ENCODE data around the gene NTM.

Gene NTM

DNA sequence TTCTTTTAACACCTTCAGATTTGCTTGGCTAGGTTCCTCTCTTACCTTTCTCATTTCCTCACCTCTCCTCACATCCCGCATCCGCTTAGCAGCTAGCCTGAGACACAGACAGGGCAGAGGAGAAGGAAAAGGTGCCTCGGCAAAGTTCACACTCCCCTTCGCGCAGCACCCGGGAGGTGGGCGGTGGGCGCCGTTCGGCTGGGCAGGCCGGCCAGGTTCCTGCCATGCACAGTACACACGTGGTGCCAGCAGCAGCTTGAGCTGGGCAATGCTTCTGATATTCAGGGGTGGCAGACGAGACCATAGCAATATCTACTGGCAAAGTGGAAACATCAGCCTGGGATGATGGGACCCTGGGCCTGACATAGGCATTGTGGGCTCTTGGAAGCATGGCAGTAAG, 3.3 kb downstream of the NTM start:
- DNase-seq, result no peak

DNA sequence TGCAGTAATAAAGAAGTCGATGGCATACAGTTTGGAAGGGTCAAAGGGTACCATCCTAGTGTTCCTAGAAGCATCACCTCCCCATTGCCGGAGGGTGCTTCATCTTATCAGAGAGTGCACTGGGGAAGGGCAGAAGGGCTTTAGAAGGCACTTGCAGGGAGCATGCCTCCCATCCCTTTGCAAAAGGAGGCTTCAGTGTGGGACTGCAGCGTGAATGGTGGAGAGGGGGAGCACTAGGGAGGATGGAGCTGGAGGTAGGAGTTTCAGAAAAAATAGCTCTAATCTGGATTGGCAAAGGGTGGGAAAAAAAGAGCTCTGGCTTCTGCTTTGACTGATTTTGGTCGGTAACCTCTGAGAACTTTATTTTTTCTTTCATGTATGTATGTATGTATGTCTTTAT, 5.0 kb downstream of the NTM start:
- no peak for DNase-seq

DNA sequence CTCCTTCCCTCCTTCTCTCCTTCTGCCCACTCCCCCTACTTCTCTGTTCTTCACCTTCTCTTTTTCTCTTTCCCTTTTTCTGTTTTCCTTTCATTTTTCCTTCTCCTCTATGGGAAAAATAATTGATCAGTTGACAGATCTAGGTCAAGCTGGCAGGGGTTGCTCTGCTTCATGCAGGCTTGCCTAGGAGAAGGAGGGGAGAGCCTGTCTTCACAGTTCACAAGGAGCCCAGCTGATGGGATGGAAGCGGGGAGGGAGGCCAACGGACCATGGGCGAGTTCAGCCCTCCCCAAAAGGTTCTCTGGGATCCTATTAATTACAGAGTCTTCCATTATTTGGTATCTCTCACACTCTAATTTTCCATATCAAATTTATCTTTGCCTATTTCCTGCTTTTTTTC, 5.5 kb downstream of the NTM start:
- DNase-seq, result no peak

DNA sequence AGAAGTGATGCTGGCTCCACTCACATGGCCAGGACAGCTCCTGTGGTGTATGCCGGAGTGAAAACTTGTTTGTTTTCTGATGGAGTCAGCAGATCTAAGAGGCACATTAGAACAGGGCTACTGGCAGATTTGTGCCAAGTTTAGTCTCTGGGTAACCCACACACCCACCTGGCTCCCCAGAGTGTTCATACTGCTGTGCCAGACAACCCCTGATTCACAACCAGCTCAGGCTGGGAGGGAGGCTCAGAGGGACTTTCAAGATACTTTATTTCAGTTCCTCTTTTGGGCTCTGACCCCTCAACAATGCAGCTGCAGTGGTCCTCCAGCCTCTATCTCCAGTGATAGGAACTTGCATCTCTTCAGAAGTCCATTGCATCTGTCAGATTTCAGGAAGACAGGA, 8.5 kb downstream of the NTM start:
- no peak for DNase-seq

DNA sequence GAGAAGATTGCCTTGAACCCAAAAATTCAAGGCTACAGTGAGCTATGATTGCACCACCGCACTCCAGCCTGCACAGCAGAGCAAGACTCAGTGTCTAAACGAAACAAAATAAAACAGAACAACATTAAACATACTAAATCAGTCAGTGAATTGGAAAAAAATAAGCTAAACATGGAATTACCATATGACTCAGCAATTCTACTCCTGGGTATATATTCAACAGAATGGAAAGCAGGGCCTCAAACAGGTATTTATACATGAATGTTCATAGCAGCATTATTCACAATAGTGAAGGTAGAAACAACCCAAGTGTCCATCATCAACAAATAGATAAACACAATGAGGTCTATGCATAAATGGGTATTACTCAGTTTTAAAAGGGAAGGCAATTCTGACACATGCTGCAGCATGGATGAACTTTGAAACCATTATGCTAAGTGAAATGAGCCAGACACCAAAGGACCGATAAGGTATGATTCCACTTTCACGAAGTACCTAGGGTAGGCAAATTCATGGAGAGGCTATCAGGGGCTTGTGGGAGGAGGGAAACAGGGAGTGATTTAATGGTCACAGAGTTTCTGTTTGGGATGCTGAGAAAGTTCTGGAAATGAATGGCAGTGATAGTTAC, 15.5 kb downstream of the NTM start:
- DNase-seq, result no peak

DNA sequence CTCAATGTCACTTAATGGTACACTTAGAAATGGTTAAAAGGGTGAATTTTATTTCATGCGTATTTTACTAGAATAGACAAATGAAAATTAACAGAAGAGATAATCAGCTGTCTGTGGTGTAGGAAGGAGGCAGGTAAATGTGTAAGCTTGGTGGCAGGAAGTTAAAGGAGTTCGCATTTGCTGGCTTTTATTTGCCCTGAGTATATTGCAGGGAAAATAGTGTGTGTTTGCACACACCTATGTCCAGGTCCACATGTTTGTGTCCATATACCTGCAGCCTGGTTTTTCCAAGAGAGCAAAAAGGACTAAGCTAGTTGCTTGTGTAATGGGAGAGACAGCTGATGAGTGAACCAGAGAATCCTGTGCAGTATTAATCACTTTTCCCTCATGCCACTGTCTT, 16.0 kb downstream of the NTM start:
- no peak for DNase-seq

DNA sequence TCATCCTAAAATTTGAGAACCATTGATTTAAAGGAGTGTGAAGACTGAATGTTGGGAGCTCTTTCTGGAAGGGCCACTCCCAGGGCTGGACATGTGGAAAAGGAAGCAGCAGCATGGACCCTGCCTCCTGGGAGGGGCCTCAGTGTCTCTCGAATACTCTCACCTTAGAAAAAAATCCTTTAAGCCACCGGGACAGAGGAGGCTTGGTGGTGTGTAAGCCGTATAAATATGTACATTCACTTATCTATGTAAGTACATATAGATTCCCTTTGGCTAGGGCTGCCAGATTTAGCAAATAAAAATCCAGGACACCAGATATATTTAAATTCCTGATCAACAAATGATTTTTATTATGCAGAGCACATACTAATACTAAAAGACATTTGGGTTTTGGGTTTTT, 17.6 kb downstream of the NTM start:
- DNase-seq, result no peak

DNA sequence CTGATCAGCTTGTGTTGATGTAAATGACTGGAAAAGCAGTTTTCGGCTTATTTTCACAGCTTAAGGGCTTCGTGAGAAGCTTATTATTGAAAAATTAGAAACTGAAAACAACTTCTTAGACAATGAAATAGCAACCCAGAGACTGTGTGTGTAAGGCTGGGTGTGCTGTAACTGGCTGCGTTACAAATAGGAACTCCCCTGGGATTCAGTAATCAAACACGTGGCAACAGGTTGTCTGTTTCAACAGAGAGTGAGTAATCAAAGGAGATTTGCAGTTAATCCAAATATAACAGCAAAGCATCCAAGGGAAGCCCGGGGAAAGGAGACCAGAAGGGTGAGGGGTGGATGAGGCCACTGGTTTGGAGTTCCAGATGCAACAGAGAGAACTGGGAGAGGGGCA, 19.2 kb downstream of the NTM start:
- DNase-seq, result no peak

DNA sequence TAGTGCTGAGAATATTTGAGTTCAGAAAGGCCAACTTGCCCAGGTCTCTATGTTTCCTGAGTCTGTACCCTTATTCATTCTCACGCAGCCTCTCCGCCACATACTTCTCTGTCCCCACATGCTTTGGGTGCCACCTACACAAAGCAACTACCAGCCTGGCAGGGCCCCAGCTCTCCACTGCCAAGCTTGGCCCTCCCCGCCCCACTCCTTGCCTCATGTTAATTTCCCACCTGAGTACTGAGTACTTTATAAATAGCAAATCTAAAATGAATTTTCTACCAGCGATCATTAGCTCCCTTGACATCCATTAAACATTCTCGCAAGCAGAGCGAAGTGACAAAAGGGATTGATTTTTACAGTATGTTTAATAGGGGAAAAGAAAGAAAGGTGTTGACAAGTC, 20.8 kb downstream of the NTM start:
- no peak for DNase-seq

DNA sequence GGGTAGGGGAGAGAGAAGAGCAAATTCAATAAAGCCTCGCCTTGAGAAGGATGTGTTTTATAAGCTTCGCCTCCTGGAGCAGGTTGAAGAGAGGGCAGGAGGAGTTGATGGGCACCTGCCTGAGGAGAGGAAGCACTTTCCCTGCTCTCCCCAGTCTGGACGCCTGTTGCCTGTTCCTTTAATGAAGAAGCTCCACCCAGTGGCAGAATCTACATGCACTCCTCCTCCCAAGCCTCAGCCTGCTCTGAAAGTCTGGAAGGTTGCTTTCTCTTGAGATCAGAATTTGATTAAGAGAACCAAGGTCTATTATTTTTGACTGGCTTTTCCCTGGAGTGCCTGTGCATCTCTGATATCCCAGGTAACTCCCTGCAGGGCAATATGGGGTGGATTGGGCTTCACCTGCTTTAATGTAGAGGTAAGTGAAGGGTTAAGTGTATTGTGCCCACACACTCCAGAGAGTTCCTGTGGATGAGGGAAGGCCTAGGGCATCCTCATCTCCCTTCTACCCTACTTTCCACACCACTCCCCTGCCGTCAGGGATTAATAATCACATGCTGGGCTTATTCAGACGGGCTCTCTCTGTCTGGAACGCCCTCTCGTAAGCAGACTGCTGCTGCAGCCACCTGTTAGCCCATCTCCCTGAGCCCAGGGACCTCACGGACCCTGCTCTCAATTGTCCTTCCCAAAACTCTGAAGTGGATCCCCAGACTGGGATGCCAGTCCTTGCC, 22.3 kb downstream of the NTM start:
- no peak for DNase-seq

DNA sequence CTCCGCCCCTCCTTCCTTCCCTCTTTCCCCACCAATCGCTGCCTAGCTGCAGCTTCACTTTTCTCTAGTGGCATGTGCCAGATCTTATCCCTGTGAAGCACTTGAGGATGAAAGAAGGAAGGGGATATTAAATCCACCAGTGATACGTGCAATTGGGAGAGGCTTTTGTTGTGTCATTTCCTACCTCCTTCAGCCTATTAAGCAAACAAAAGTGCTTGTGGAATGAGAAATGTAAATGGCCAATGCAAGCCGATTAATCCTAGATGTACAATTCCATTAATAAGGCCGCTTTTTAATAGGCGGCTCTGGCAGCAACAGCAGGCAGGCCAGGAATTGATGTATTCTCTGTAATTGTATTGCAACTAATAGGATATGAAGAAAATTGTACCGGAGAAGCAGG, 23.3 kb downstream of the NTM start:
- no peak for DNase-seq

DNA sequence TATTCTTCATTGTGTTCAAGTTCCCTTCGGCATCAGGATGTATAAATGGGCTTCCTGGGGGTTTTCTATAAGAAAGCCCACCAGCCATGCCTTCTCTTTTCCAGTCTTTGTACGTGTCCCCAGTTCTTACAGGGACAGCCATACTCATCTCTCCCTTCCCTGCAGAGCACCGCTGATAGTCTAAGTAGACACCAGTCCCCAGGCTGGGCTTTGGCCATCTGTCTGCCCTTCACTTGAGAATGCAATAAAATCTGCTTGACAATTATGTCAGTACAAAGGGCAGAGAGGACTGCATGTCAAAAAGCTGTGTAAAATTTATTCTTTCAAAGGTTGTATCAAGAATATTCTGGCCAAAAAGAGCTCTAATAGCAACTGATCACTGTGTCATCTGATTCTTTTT, 27.3 kb downstream of the NTM start:
- no peak for DNase-seq

DNA sequence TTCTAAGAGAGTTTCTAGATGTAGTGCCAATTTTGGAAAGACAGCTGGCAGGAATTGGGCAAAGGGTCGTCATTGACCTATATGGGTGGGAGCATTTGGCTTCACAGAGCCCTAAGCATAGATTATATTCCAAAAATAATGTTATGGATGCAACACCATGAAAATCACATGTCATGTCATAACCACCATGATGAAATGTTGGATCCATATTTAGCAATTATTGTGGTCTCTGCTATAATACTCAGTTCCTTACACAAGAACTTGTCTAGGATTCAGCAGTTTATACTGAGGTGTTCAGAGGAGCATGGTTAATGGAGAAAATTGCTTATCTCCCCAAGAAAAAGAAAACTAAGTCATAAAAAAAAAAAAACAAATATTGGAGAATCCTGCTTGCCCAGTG, 31.6 kb downstream of the NTM start:
- DNase-seq, result no peak

DNA sequence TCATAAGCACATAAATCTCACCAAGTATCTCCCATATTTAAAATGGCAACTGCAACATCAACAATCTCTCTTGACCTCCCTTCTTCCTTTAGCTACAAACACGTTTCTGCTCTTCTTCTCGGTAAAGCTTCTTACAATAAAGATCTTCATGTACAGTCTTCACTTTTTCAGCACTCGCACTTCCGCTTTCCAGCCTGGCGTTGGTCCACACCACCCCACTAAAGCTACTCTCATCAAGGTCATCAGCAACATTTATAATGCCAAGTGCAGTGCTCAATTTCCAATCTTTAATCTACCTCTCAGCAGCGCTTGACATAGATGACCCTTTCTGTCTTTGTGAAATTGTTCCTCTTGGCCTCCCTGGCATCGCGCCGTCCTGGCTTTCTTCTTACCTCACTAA, 33.6 kb downstream of the NTM start:
- no peak for DNase-seq

DNA sequence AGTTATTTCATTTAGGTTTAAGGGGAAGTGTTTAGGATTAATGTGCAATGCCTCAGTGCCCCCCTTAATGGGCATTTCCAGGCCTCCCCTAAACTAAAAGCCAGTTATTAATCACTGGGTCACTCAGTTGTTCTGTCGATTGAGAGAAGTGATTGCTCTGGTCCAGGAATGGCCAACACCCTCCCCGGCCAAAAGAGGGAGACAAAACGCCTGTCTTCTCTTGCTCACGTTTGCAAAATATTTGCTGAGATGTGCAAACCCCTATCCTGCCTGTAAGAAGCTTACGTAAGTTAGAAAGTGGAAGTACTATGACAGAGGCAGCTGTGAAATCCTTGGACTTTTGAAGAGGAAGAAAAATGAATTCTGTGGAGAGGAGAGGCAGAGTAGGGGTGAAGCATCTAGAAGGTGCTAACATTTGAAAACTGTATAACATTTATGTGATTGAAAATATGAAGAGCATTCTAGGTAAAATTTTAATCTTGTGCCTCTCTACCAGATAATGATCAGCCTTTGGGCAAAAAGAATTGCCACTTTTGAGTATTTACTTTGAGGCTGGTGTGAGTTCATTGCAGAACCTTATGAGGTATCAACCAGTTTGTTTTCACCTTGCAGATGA, 37.7 kb downstream of the NTM start:
- no peak for DNase-seq

DNA sequence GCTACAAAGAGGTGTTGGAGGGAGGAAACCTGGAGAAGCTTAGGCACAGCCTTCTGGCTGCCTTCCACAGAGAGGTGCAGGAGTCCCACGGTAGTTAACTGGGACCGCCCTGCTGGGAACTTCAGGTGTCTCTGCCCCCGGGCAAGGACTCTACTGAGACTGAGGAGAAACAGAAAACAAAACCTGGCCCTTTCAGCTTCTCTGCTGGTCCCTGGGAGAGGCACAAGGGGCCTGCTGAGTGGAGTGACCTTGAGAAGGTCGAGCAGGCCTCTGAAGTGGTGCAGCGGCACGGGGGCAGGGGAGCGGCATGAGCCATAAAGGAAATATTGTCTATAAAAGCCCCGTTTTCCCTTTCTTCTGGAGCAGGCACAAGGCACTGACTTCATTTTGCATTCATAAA, 38.9 kb downstream of the NTM start:
- DNase-seq, result no peak

DNA sequence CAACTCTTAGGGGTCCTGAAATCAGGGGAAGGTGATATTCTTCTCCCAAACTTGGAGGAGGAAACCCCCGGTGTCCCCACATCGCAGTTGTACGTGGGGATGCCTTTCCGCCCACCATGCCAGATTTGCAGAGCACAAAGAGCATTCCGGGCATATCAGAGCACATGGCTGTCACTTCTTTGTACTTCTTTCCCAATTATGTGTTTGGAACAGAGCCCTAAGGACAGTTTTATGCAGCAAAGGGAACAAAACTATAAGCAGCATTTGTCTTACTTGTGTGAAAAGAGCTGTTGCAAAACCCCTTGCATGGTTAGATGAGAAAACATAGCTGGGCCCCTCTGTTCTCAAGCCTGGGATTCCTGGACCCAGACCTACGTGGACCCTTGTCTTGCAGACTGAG, 41.2 kb downstream of the NTM start:
- no peak for DNase-seq

DNA sequence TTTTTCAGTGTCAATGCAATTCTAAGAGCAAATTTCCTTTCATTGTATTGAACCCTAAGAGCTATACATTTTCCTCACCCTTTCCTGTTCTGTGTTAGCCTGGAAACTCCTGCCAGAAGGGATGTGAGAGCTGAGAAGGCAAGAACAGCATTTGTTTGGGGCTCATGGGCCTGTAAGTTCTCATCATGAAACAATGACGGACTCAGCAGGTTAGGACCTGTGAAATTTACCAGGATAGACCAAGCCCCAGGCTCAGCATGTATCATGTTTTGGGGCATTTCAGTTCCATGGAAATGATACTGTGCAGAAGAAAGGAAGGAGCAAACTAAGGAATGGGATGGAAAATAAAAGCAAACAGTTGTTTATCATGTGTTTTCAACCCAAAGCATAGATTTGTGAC, 41.6 kb downstream of the NTM start:
- no peak for DNase-seq

DNA sequence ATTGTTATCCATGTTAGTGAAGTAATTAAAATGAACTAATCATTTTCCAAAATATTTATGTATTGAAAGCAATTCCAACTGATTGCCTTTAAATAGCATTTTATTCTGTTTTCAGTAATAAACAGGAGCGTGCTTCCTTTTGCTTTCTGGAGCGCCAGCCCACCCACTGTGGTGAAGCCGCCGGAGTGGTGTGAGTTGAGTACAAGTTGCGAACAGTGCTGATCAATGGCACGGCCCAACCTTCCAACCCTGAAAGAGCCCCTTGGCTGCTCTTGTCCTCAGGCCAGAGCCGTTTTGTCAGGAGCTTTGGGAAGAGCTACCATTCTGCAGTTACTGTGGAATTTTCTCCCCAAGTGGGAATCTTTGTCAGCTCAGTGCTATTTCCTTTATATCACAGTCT, 42.8 kb downstream of the NTM start:
- DNase-seq, result no peak

DNA sequence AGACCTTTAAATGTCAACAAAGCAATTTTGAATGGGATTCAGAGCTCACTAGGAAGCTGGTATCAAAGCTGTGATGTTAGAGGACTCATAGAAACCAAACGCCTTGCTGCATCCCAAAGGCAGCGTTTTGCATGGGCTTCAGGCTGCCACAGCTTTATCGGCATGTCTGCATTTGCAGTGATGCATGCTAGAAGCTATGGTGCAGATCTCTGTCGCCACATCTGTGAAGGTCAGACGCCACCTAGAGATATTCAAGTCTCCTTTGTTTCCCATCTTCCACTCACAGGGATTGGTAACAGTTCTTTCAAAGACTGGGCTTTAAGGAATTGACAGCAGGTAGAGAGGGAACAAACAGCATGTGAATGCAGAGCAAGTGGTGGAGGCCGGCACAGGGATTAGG, 47.8 kb downstream of the NTM start:
- no peak for DNase-seq

DNA sequence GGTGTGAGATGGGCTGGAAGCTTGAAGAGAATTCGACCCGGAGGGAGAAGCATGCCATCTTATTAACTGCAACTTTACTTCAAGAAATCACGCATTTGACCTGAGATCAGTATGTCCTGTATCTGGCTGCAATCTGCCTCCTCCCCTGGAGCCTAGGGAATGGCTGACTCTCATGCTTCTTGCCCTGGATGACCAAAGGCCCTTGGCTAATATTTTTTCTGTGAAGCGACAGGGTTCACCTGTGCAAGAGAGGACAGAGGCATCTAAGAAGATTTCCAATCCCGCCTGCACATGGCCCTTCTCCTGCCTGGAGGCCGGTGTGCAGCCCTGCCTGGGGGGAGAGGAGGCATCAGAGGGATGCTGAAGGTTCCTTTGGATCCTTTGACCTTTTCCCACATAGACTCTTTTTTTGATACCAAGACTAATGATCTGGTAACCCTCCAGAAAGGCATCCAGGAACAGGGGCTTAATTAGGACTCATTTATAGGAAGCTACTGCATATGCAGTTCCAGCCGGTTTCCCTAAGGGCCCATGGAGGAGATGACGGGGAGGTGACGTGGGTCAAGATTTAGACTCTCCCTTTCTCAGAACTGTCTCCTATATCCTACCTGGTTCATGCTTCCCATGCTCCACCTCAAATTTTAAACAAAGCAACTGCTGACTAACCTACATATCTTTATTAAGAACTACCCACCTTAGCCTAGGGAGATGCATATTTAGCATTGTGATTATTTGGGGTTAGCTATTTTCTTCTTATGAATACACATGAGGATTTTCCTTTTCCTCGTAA, 50.8 kb downstream of the NTM start:
- DNase-seq, result no peak

DNA sequence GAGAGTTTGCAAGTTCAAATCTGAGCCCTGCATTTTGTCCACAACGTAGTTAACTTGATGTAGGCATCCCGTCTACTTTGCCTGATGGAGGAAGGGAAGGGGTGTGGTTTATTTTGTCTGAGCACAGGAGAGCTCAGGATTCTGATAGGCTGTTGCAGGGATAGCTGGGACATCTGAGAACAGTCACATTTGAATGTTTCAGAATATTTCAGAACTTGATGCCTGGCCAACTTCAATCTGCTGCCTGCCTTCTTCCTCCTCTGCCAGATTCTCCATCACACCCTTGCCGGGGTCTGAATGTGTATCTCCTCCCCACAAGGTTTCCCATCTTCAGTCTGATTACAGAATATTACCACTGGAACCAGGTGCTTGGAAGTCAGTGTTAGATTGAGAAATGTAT, 51.6 kb downstream of the NTM start:
- DNase-seq, result no peak

DNA sequence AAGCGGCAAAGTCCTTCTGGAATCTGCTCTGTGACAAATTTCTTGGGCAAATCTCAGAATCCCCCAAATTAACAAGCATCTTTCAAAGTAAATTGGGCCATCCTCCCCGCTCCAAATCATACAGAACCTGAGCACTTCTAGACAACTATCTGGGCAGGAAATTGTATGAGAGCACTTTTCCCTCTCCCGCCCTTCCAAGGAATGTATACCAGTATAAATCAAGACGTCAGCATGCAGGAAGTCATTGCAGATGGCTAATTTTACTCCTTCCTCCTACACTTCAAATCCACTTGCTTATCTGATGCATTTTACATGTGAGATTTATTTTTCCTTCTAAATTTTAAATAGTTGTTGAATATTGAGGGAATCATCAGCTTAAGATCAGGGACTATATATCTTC, 52.1 kb downstream of the NTM start:
- DNase-seq, result no peak

DNA sequence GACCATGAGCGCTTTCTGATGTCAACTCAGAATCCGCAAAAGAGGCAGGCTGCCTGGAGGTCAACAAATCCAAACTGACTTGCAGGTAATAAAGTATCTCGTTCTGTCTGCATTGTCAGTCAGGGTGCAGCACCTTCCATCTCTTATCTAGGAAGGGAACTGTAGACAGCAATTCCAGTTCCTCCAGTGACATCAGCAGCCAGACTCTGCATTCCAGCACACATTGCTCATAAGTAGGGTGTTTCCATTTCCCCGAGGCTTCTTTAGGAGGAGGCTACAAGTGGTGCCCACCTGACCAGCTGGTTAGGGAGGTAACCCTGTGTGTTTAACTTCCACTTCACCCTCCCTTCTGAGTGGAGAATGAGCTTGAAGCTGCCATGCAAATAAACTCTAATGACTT, 53.3 kb downstream of the NTM start:
- no peak for DNase-seq
